PFSK-1 (cell line): Measurements from ENCODE around the gene LGR5.

Experiments
- POLR2AphosphoS5 ChIP-seq: IDR thresholded peaks from 2 replicates; pipeline ENCODE4 v1.6.1; 2012; ENCODE audit warnings: low read depth, mild to moderate bottlenecking, control low read depth, low read length, moderate library complexity
- TAF1 ChIP-seq: IDR thresholded peaks from 2 replicates; pipeline ENCODE4 v1.6.1; 2012; ENCODE audit warnings: low read length, control low read depth, borderline replicate concordance; ENCODE audit not compliant: insufficient read depth
- TF ChIP-seq, protein P1 (sequence below), 2 experiments: IDR thresholded peaks; 2 replicates each; pipeline versions ENCODE4 v1.6.1 to v1.8.0; 2011 to 2012; ENCODE audit warnings: low read depth in 2 of 2, low read length in 2 of 2, control low read depth in 1 of 2, inconsistent platforms in 1 of 2, mild to moderate bottlenecking in 1 of 2, moderate library complexity in 1 of 2; ENCODE audit not compliant: insufficient read depth in 1 of 2

DNA sequence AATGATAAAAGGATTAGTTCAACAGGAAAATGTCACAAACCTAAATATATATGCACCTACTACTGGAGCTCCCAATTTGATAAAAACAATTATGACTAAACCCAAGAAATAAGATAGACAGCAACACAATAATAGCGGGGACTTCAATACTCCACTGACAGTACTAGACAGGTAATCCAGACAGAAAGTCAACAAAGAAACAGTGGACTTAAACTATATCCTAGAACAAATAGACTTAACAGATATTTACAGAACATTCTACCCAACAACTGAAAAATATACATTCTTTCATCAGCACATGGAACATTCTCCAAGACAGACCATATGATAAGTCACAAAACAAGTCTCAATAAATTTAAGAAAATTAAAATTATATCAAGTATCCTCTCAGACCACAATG, 28.0 kb upstream of the LGR5 start:
- no peak for TF ChIP-seq TAF1
- TF ChIP-seq POLR2AphosphoS5 = no peak
- TF ChIP-seq, protein P1, sequence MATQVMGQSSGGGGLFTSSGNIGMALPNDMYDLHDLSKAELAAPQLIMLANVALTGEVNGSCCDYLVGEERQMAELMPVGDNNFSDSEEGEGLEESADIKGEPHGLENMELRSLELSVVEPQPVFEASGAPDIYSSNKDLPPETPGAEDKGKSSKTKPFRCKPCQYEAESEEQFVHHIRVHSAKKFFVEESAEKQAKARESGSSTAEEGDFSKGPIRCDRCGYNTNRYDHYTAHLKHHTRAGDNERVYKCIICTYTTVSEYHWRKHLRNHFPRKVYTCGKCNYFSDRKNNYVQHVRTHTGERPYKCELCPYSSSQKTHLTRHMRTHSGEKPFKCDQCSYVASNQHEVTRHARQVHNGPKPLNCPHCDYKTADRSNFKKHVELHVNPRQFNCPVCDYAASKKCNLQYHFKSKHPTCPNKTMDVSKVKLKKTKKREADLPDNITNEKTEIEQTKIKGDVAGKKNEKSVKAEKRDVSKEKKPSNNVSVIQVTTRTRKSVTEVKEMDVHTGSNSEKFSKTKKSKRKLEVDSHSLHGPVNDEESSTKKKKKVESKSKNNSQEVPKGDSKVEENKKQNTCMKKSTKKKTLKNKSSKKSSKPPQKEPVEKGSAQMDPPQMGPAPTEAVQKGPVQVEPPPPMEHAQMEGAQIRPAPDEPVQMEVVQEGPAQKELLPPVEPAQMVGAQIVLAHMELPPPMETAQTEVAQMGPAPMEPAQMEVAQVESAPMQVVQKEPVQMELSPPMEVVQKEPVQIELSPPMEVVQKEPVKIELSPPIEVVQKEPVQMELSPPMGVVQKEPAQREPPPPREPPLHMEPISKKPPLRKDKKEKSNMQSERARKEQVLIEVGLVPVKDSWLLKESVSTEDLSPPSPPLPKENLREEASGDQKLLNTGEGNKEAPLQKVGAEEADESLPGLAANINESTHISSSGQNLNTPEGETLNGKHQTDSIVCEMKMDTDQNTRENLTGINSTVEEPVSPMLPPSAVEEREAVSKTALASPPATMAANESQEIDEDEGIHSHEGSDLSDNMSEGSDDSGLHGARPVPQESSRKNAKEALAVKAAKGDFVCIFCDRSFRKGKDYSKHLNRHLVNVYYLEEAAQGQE (IDR thresholded peaks at IDR 0.05; ENCODE audit: insufficient read depth in 1 of 2, low read depth in 2 of 2, low read length in 2 of 2) = no peak
